Liver (tissue), 9 donors: ENCODE results near the gene CHD9NB. TPM values are rescaled to one million over a fixed set of nuclear protein-coding genes. Genes with fewer than 3 reads are reported as not detected.

ENCODE experiments used
- DNase-seq: peaks from one replicate; pipeline ENCODE4 v3.0.0-alpha.2; 2017; ENCODE audit warnings: low spot score
- H3K27ac ChIP-seq, 2 donors: one replicate each; pipeline ENCODE4 v1.7.0; 2013; ENCODE audit warnings: inconsistent platforms in 2 of 2, low read length in 2 of 2, control low read depth in 1 of 2, low read depth in 1 of 2, mild to moderate bottlenecking in 1 of 2
- H3K27me3 ChIP-seq, 4 donors: one replicate each; pipeline versions ENCODE4 v1.6.1 to v1.7.0; 2013; ENCODE audit warnings: low read length in 3 of 4, inconsistent platforms in 1 of 4, mild to moderate bottlenecking in 1 of 4, moderate library complexity in 1 of 4; ENCODE audit not compliant: control insufficient read depth in 4 of 4, insufficient read depth in 4 of 4
- H3K36me3 ChIP-seq, 4 donors: one replicate each; pipeline versions ENCODE4 v1.6.1 to v1.7.0; 2013; ENCODE audit warnings: low read length in 3 of 4, mild to moderate bottlenecking in 3 of 4, low read depth in 1 of 4, moderate library complexity in 1 of 4; ENCODE audit not compliant: control insufficient read depth in 4 of 4, insufficient read depth in 3 of 4
- H3K4me1 ChIP-seq, 4 donors: one replicate each; pipeline versions ENCODE4 v1.6.1 to v1.7.0; 2013; ENCODE audit warnings: low read length in 3 of 4, mild to moderate bottlenecking in 3 of 4, moderate library complexity in 1 of 4; ENCODE audit not compliant: control insufficient read depth in 4 of 4, insufficient read depth in 4 of 4
- H3K4me3 ChIP-seq, 3 donors: one replicate each; pipeline versions ENCODE4 v1.6.1 to v1.7.0; 2013; ENCODE audit warnings: low read length in 3 of 3, control low read depth in 1 of 3, low read depth in 1 of 3, mild to moderate bottlenecking in 1 of 3
- H3K9ac ChIP-seq, 2 donors: one replicate each; pipeline ENCODE4 v1.7.0; 2013; ENCODE audit warnings: low read length in 2 of 2, mild to moderate bottlenecking in 2 of 2, moderate library complexity in 2 of 2, control low read depth in 1 of 2, low read depth in 1 of 2
- H3K9me3 ChIP-seq, 4 donors: one replicate each; pipeline versions ENCODE4 v1.6.1 to v1.7.0; 2013; ENCODE audit warnings: low read length in 3 of 4; ENCODE audit not compliant: control insufficient read depth in 4 of 4
- EGR1 ChIP-seq, 2 donors: IDR thresholded peaks; 2 replicates each; pipeline ENCODE4 v1.6.1; 2016 to 2018; ENCODE audit warnings: antibody characterized with exemption in 2 of 2, low read depth in 2 of 2
- FOXA1 ChIP-seq: IDR thresholded peaks from 2 replicates; pipeline ENCODE4 v1.6.1; 2016; ENCODE audit warnings: antibody characterized with exemption
- FOXA2 ChIP-seq: IDR thresholded peaks from 2 replicates; pipeline ENCODE4 v1.6.1; 2016; ENCODE audit warnings: antibody characterized with exemption
- HNF4A ChIP-seq, 2 donors: conservative IDR thresholded peaks; 2 replicates each; pipeline ENCODE4 v1.6.1; 2016; ENCODE audit warnings: antibody characterized with exemption in 2 of 2, mild to moderate bottlenecking in 2 of 2
- HNF4G ChIP-seq: IDR thresholded peaks from 2 replicates; pipeline ENCODE4 v1.6.1; 2016; ENCODE audit warnings: antibody characterized with exemption
- NR2F2 ChIP-seq: IDR thresholded peaks from 2 replicates; pipeline ENCODE4 v1.6.1; 2016; ENCODE audit warnings: antibody characterized with exemption
- RAD21 ChIP-seq, 2 donors: IDR thresholded peaks; 2 replicates each; pipeline ENCODE4 v1.6.1; 2016; ENCODE audit warnings: antibody characterized with exemption in 2 of 2, mild to moderate bottlenecking in 2 of 2
- RXRA ChIP-seq, 2 donors: IDR thresholded peaks; 2 replicates each; pipeline ENCODE4 v1.6.1; 2017 to 2018; ENCODE audit warnings: antibody characterized with exemption in 2 of 2, mild to moderate bottlenecking in 1 of 2
- SP1 ChIP-seq: IDR thresholded peaks from 2 replicates; pipeline ENCODE4 v1.6.1; 2018; ENCODE audit warnings: antibody characterized with exemption, mild to moderate bottlenecking
- YY1 ChIP-seq: IDR thresholded peaks from 2 replicates; pipeline ENCODE4 v1.6.1; 2016; ENCODE audit warnings: antibody characterized with exemption, mild to moderate bottlenecking
- WGBS: extraction: QIAGEN DNeasy Blood & Tissue Kit; methylation state at CpG from one replicate; pipeline ENCODE4 v1.1.7; 2013; 5-methylcytosine and 5-hydroxymethylcytosine counted together
- polyA plus RNA-seq, 2 donors: library from polyadenylated mRNA; stranded (reverse) in 1 of 2; unstranded in 1 of 2; fragments of 200-250 nt in 1 of 2; fragments of >200 nt in 1 of 2; fragmentation: Nextera tagmentation in 1 of 2; extraction: Ambion mirVana in 1 of 2; gene quantifications; one replicate each; pipeline versions ENCODE4 v1.2.1 to v1.2.3, GENCODE V29; 2013 to 2015
- total RNA-seq, 2 donors: library from RNA; depleted of rRNA; stranded (reverse); fragments of >200 nt; gene quantifications; one replicate each; pipeline ENCODE4 v1.2.3, GENCODE V29; 2014
- TF ChIP-seq, protein P1 (sequence below): IDR thresholded peaks from 2 replicates; pipeline ENCODE4 v1.6.1; 2016; ENCODE audit warnings: antibody characterized with exemption
- TF ChIP-seq, protein P2 (sequence below): fragments of 150-350 bp; IDR thresholded peaks from 2 replicates; pipeline ENCODE4 v1.5.1; 2017; ENCODE audit warnings: improper control_type of control experiment, low read depth, low read length; ENCODE audit not compliant: missing input control
- TF ChIP-seq, protein P3 (sequence below): IDR thresholded peaks from 2 replicates; pipeline ENCODE4 v1.6.1; 2016; ENCODE audit warnings: antibody characterized with exemption, mild to moderate bottlenecking
- TF ChIP-seq, protein P4 (sequence below): IDR thresholded peaks from 2 replicates; pipeline ENCODE4 v1.6.1; 2016; ENCODE audit warnings: antibody characterized with exemption
- donor health status: healthy.
- donor health status: healthy.
- donor health status: healthy.
- donor health status: healthy.
- donor health status: healthy.

Gene CHD9NB
- total and polyA plus RNA-seq, 4 donors = 0.05 to 0.42 (median 0.18) TPM; not detected in 1

DNA sequence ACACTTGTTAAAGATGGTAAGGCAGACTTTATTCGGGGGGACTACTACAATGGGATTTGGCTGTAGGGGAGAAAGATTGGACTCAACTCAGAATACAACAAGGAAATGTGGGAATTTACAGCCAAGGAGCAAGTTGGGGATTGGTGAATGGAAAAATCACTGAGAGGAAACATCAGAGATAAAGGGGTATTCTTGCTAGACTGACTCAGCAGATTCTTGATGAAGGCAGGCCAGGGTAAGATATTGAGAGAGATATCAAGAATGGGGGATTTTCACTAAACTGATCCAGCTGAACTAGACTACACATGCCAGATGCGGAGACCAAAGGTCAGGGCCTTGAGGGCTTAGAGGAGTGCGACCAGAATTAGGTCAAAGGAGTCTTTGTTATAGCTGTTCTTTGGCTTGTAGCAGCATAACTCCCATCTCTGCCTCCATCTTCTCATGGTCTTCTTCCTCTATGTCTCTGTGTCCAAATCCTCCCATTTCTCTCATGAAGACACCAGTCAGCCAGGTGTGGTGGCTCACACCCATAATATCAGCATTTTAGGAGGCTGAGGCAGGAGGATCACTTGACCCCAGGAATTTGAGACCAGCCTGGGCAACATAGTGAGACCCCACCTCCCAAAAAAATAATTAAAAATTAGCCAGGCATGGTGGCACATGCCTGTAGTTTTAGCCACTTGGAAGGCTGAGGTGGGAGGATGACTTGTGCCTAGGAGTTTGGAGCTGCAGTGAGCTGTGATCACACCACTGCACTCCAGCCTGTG lies 17.3 kb downstream of the CHD9NB start:
- H3K9me3 ChIP-seq = peaks cover 0 to 11% (median 2%) of the 10 kb centered on the region in 4 donors
- H3K4me3 ChIP-seq = no peak overlapping the region
- no peak overlapping the region for H3K9ac ChIP-seq
- TF ChIP-seq FOXA1 (no peak), EGR1 (IDR thresholded peaks at IDR 0.05; ENCODE audit: low read depth in 2 of 2) (no peak), RXRA (IDR thresholded peaks at IDR 0.05) (no peak), RAD21 (IDR thresholded peaks at IDR 0.05) (no peak), HNF4G (no peak), YY1 (no peak), HNF4A (conservative IDR thresholded peaks at IDR 0.05) (no peak)
- TF ChIP-seq, protein P1, sequence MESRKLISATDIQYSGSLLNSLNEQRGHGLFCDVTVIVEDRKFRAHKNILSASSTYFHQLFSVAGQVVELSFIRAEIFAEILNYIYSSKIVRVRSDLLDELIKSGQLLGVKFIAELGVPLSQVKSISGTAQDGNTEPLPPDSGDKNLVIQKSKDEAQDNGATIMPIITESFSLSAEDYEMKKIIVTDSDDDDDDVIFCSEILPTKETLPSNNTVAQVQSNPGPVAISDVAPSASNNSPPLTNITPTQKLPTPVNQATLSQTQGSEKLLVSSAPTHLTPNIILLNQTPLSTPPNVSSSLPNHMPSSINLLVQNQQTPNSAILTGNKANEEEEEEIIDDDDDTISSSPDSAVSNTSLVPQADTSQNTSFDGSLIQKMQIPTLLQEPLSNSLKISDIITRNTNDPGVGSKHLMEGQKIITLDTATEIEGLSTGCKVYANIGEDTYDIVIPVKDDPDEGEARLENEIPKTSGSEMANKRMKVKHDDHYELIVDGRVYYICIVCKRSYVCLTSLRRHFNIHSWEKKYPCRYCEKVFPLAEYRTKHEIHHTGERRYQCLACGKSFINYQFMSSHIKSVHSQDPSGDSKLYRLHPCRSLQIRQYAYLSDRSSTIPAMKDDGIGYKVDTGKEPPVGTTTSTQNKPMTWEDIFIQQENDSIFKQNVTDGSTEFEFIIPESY = no peak
- TF ChIP-seq, protein P2, sequence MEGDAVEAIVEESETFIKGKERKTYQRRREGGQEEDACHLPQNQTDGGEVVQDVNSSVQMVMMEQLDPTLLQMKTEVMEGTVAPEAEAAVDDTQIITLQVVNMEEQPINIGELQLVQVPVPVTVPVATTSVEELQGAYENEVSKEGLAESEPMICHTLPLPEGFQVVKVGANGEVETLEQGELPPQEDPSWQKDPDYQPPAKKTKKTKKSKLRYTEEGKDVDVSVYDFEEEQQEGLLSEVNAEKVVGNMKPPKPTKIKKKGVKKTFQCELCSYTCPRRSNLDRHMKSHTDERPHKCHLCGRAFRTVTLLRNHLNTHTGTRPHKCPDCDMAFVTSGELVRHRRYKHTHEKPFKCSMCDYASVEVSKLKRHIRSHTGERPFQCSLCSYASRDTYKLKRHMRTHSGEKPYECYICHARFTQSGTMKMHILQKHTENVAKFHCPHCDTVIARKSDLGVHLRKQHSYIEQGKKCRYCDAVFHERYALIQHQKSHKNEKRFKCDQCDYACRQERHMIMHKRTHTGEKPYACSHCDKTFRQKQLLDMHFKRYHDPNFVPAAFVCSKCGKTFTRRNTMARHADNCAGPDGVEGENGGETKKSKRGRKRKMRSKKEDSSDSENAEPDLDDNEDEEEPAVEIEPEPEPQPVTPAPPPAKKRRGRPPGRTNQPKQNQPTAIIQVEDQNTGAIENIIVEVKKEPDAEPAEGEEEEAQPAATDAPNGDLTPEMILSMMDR = no peak
- no peaks in the 10 kb centered on the region for H3K36me3 ChIP-seq
- no peak overlapping the region for H3K27ac ChIP-seq
- DNase-seq = no peak
- WGBS = 91% methylated on average over 3 of the region's 3 CpGs
- no peaks in the 10 kb centered on the region for H3K27me3 ChIP-seq
- H3K4me1 ChIP-seq = no peaks in the 10 kb centered on the region

DNA sequence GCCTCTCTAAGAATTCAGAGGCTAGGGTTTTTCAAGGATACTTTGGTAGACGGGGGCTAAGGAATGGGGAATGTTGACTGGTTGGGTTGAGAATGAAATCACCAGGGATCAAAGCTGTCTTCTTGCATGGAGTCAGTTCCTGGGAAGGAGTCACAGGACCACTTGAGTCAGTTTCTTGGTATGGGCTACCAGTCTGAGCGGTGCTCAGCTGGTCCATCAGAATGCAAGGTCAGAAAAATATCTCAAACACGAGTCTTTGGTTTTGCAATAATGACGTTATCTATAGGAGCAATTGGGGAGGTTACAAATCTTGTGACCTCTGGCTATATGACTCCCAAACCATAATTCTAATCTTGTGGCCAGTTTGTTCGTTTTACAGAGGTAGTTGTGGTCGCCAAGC lies 18.4 kb downstream of the CHD9NB start:
- 82% methylated on average over 6 of the region's 6 CpGs for WGBS
- H3K9ac ChIP-seq = no peak overlapping the region
- no peak overlapping the region for H3K4me3 ChIP-seq
- no peak overlapping the region for H3K27ac ChIP-seq
- no peak for TF ChIP-seq SP1
- TF ChIP-seq, protein P3, sequence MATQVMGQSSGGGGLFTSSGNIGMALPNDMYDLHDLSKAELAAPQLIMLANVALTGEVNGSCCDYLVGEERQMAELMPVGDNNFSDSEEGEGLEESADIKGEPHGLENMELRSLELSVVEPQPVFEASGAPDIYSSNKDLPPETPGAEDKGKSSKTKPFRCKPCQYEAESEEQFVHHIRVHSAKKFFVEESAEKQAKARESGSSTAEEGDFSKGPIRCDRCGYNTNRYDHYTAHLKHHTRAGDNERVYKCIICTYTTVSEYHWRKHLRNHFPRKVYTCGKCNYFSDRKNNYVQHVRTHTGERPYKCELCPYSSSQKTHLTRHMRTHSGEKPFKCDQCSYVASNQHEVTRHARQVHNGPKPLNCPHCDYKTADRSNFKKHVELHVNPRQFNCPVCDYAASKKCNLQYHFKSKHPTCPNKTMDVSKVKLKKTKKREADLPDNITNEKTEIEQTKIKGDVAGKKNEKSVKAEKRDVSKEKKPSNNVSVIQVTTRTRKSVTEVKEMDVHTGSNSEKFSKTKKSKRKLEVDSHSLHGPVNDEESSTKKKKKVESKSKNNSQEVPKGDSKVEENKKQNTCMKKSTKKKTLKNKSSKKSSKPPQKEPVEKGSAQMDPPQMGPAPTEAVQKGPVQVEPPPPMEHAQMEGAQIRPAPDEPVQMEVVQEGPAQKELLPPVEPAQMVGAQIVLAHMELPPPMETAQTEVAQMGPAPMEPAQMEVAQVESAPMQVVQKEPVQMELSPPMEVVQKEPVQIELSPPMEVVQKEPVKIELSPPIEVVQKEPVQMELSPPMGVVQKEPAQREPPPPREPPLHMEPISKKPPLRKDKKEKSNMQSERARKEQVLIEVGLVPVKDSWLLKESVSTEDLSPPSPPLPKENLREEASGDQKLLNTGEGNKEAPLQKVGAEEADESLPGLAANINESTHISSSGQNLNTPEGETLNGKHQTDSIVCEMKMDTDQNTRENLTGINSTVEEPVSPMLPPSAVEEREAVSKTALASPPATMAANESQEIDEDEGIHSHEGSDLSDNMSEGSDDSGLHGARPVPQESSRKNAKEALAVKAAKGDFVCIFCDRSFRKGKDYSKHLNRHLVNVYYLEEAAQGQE = no peak
- no peak for TF ChIP-seq NR2F2
- TF ChIP-seq, protein P4, sequence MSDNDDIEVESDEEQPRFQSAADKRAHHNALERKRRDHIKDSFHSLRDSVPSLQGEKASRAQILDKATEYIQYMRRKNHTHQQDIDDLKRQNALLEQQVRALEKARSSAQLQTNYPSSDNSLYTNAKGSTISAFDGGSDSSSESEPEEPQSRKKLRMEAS = no peak
- TF ChIP-seq YY1 = no peak
- TF ChIP-seq HNF4A (conservative IDR thresholded peaks at IDR 0.05) = no peak
- TF ChIP-seq, protein P2 = no peak
- TF ChIP-seq FOXA2 = no peak
- no peak for DNase-seq
- no peaks in the 10 kb centered on the region for H3K27me3 ChIP-seq
- H3K36me3 ChIP-seq = no peaks in the 10 kb centered on the region
- H3K4me1 ChIP-seq = no peaks in the 10 kb centered on the region
- H3K9me3 ChIP-seq = peaks cover 0 to 11% (median 2%) of the 10 kb centered on the region in 4 donors
